HepG2 (cell line): Measurements from ENCODE around the gene STUB1. TPM values are rescaled to one million over a fixed set of nuclear protein-coding genes. Genes with fewer than 3 reads are reported as not detected.

ENCODE experiments used
- ATAC-seq: fragments of 200-7000 bp; cut with Tn5 transposase; 3 replicates; pipeline ENCODE4 v1.9.1; 2020; ENCODE audit warnings: mild to moderate bottlenecking, moderate library complexity
- BruUV-seq: library from RNA; stranded (reverse); fragments of 400-500 nt; replicated peaks from 2 replicates; lab custom pipeline; 2021; lab: Mats Ljungman, UMichigan
- CTCF ChIA-PET: fragments of 300-600 bp; formaldehyde crosslinking; extraction: SDS; loops from one replicate; lab custom pipeline; 2021; ENCODE audit warnings: low total read pairs, inconsistent platforms, low intra/inter-chr PET ratio; lab: Yijun Ruan, JAX
- POLR2A ChIA-PET: fragments of 350-600 bp; sonication (Branson Sonifier 250); formaldehyde crosslinking; loops from one replicate; lab custom pipeline; 2020; ENCODE audit warnings: antibody characterized with exemption, inconsistent platforms; lab: Yijun Ruan, JAX
- DNase-seq: peaks from one replicate; pipeline ENCODE4 v3.0.0-alpha.2; 2015; ENCODE audit warnings: low spot score
- FAIRE-seq: peaks from 3 replicates; lab custom pipeline; 2011; peaks lifted over from hg19 to GRCh38; lab: Jason Lieb, UNC
- H2AFZ ChIP-seq: one replicate; pipeline ENCODE4 v1.6.1; 2011; ENCODE audit warnings: low read length, inconsistent platforms
- H3K27ac ChIP-seq: fragments of 300-600 bp; 3 replicates; pipeline ENCODE4 v1.8.0; 2011; ENCODE audit warnings: mixed run types, mild to moderate bottlenecking, mixed read lengths, low read length, inconsistent platforms; ENCODE audit not compliant: insufficient read depth; ENCODE audit errors: extremely low read length
- H3K27me3 ChIP-seq, 2 experiments: fragments of 200-600 bp in 1 of 2; 2 replicates in 1 of 2; 3 replicates in 1 of 2; pipeline versions ENCODE4 v1.6.0 to v1.8.0; 2011; ENCODE audit warnings: low read length in 2 of 2, mild to moderate bottlenecking in 2 of 2, moderate library complexity in 2 of 2, inconsistent platforms in 1 of 2; ENCODE audit not compliant: insufficient read depth in 2 of 2, control insufficient read depth in 1 of 2
- H3K36me3 ChIP-seq, 2 experiments: fragments of 200-600 bp in 1 of 2; replicated peaks in 1 of 2; 2 replicates in 1 of 2; 3 replicates in 1 of 2; pipeline versions ENCODE4 v1.5.1 to v1.8.0; 2011; ENCODE audit warnings: low read length in 2 of 2, inconsistent platforms in 1 of 2; ENCODE audit not compliant: insufficient read depth in 2 of 2, control insufficient read depth in 1 of 2
- H3K4me1 ChIP-seq: 2 replicates; pipeline ENCODE4 v1.5.1; 2012; ENCODE audit warnings: low read length, inconsistent platforms; ENCODE audit not compliant: insufficient read depth
- H3K4me2 ChIP-seq: 2 replicates; pipeline ENCODE4 v1.6.0; 2011; ENCODE audit warnings: low read depth, low read length, inconsistent platforms
- H3K4me3 ChIP-seq, 3 experiments: fragments of 200-600 bp in 1 of 3; sonication (generic), shearing (Covaris generic) in 1 of 3; replicated peaks in 1 of 3; 2 replicates each; pipeline ENCODE4 v1.5.1; 2011 to 2016; ENCODE audit warnings: low read length in 3 of 3, inconsistent platforms in 2 of 3, low read depth in 2 of 3, mild to moderate bottlenecking in 2 of 3, control low read depth in 1 of 3, mixed read lengths in 1 of 3; ENCODE audit not compliant: insufficient read depth in 1 of 3
- H3K79me2 ChIP-seq: one replicate; pipeline ENCODE4 v1.6.1; 2011; ENCODE audit warnings: low read length, inconsistent platforms; ENCODE audit not compliant: insufficient read depth
- H3K9ac ChIP-seq: 2 replicates; pipeline ENCODE4 v1.6.0; 2011; ENCODE audit warnings: mild to moderate bottlenecking, low read depth, low read length, inconsistent platforms; ENCODE audit not compliant: insufficient read depth
- H3K9me3 ChIP-seq: 2 replicates; pipeline ENCODE4 v1.5.1; 2012; ENCODE audit warnings: mild to moderate bottlenecking, low read length
- H4K20me1 ChIP-seq: 2 replicates; pipeline ENCODE4 v1.6.0; 2011; ENCODE audit warnings: inconsistent platforms, mild to moderate bottlenecking, low read length, moderate library complexity; ENCODE audit not compliant: insufficient read depth
- AGO1 ChIP-seq: fragments of 200-400 bp; formaldehyde crosslinking; IDR thresholded peaks from 2 replicates; pipeline ENCODE4 v1.6.1; 2017; ENCODE audit warnings: mild to moderate bottlenecking, low read depth, low read length, moderate library complexity; ENCODE audit not compliant: poor library complexity, severe bottlenecking
- AGO2 ChIP-seq: fragments of 200-400 bp; formaldehyde crosslinking; optimal IDR thresholded peaks from 2 replicates; pipeline ENCODE3; 2017; ENCODE audit warnings: mild to moderate bottlenecking, low read depth, low read length, moderate library complexity
- MIXL1 ChIP-seq: IDR thresholded peaks from 2 replicates; pipeline ENCODE4 v1.6.1; 2016
- RBFOX2 ChIP-seq: fragments of 200-400 bp; formaldehyde crosslinking; IDR thresholded peaks from 2 replicates; pipeline ENCODE4 v1.6.1; 2017; ENCODE audit warnings: low read depth, mild to moderate bottlenecking, low read length
- TOE1 ChIP-seq: sonication (generic); formaldehyde crosslinking; IDR thresholded peaks from 2 replicates; pipeline ENCODE4 v1.4.0; 2020; ENCODE audit warnings: mild to moderate bottlenecking, missing genetic modification reagents
- ZHX2 ChIP-seq, 2 experiments: sonication (generic) in 1 of 2; formaldehyde crosslinking in 1 of 2; IDR thresholded peaks; 2 replicates each; pipeline versions ENCODE4 v1.6.1 to v1.9.0; 2014 to 2022; ENCODE audit warnings: antibody characterized with exemption in 1 of 2, borderline replicate concordance in 1 of 2, inconsistent platforms in 1 of 2, low read depth in 1 of 2, missing genetic modification reagents in 1 of 2
- WGBS: methylation state at CpG from one replicate; pipeline ENCODE4 v1.1.6; 2017; ENCODE audit warnings: low lambda C conversion rate; 5-methylcytosine and 5-hydroxymethylcytosine counted together
- in situ Hi-C: cut with HindIII; loops from 2 replicates; pipeline ENCODE4 v1.10.0; 2017; ENCODE audit warnings: low pct_unique_long_range_greater_than_20kb; ENCODE audit not compliant: extremely low pct_ligation_motif_present
- intact Hi-C: fragments of 100-400 bp; cut with micrococcal nuclease; formaldehyde crosslinking; loops from one replicate; pipeline ENCODE4 v1.10.0; 2022; ENCODE audit not compliant: unreplicated experiment
- polyA plus RNA-seq, 8 experiments: library from polyadenylated mRNA; depleted of rRNA in 3 of 8; stranded (reverse) in 7 of 8; unstranded in 1 of 8; fragments of >200 nt; fragmentation: Illumina TruSeq in 4 of 8; extraction: Trizol in 4 of 8; gene quantifications; 2 replicates each; pipeline versions ENCODE4 v1.2.1 to v1.2.3, GENCODE V29; 2011 to 2016; ENCODE audit warnings: low read depth in 4 of 8, missing spikeins in 1 of 8, mixed read lengths in 1 of 8; ENCODE audit not compliant: insufficient read depth in 1 of 8
- total RNA-seq, 5 experiments: library from RNA; depleted of rRNA; stranded (reverse); fragments of >200 nt; fragmentation: Illumina TruSeq; extraction: Trizol; gene quantifications; 2 replicates each; pipeline ENCODE4 v1.2.3, GENCODE V29; 2016; ENCODE audit warnings: low read depth in 1 of 5

Gene STUB1
- total and polyA plus RNA-seq, 2 of the 13 experiments (the other 11 are each of a cell fraction or from before 2014, with no cell fraction given): 52.9 to 78.2 TPM

- BruUV-seq: no TSS peak
- FAIRE-seq (no peak), DNase-seq (no peak), ATAC-seq (no peak)
- Histone ChIP-seq H3K36me3 (peaks cover 11 to 20% of the 10 kb centered on the region in 2 experiments; a peak in 4 of 5 replicates), H3K9me3 (no peaks in the 10 kb centered on the region), H3K4me3 (no peak overlapping the region), H3K9ac (no peak overlapping the region), H4K20me1 (0 out of 2 replicates have a peak, but pooled peaks cover 3% of the 10 kb centered on the region), H3K79me2 (peaks cover 16% of the 10 kb centered on the region), H2AFZ (no peak overlapping the region), H3K4me1 (peaks cover 23% of the 10 kb centered on the region), H3K4me2 (no peak overlapping the region), H3K27me3 (no peaks in the 10 kb centered on the region; a peak in 1 of 5 replicates), H3K27ac (no peak overlapping the region)
- WGBS: 96% methylated on average over 56 of the region's 57 CpGs
- POLR2A ChIA-PET: no interaction called here
- intact Hi-C loops: no loop called here
- in situ Hi-C loops: no loop called here
- CTCF ChIA-PET: no interaction called here
- TF ChIP-seq ZHX2 (IDR thresholded peaks at IDR 0.05; ENCODE audit: low read depth) (no peak), ZHX2 (CRISPR knock-in tag; IDR thresholded peaks at IDR 0.05; ENCODE audit: borderline replicate concordance) (no peak), RBFOX2 (peak; percentile 68), TOE1 (CRISPR knock-in tag) (no peak), AGO1 (peak; percentile 15), AGO2 (peak; percentile 82), MIXL1 (no peak)
These were observed 3.3 kb downstream of the STUB1 start for GRCh38 chr16:683396-684070.
